Nephron progenitor cell (in vitro differentiated cells): ENCODE measurements around the gene NDUFC2.

Source experiments
- DNase-seq: peaks from one replicate; pipeline ENCODE4 v3.0.0; 2021
- H3K27ac Mint-ChIP-seq: 2 replicates; pipeline ENCODE4 v1.8.0; 2021; ENCODE audit warnings: mild to moderate bottlenecking, moderate library complexity, mixed read lengths
- H3K27me3 Mint-ChIP-seq: 2 replicates; pipeline ENCODE4 v1.8.0; 2021; ENCODE audit warnings: mild to moderate bottlenecking, low read depth, mixed read lengths; ENCODE audit not compliant: poor library complexity
- H3K36me3 Mint-ChIP-seq: 2 replicates; pipeline ENCODE4 v1.8.0; 2021; ENCODE audit warnings: low read depth, mixed read lengths
- H3K4me1 Mint-ChIP-seq: 2 replicates; pipeline ENCODE4 v1.8.0; 2021; ENCODE audit warnings: mixed read lengths
- H3K4me3 Mint-ChIP-seq: 2 replicates; pipeline ENCODE4 v1.8.0; 2021; ENCODE audit warnings: mild to moderate bottlenecking, moderate library complexity, mixed read lengths
- H3K9me3 Mint-ChIP-seq: 2 replicates; pipeline ENCODE4 v1.8.0; 2021; ENCODE audit warnings: mild to moderate bottlenecking, moderate library complexity, mixed read lengths
- TF ChIP-seq, protein P1 (sequence below): fragments of 200-600 bp; sonication (generic); IDR thresholded peaks from 2 replicates; pipeline ENCODE4 v1.5.0; 2021; ENCODE audit warnings: antibody characterized with exemption

The NDUFC2 gene

DNA sequence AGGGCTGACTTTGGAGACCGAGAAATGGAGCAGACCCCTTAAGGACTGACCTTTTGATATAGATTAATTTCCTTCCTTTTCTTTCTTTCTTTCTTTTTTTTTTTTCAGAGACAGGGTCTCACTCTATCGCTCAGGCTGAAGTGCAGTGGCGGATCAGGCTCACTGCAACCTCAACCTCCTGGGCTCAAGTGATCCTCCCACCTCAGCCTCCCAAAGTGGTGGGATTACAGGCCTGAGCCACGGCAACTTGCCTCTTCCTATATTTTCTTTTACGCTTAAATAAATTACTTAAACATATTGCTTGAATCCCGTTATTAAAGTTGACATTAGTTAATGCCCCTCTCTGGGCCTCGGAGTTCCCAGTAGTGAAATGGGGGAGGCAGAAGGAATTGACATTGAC lies 56.2 kb downstream of the NDUFC2 start:
- Mint-ChIP-seq H3K36me3 (no peaks in the 10 kb centered on the region), H3K27ac (no peak overlapping the region), H3K4me3 (peak overlapping the region; percentile 86), H3K4me1 (peaks cover 51% of the 10 kb centered on the region), H3K27me3 (no peaks in the 10 kb centered on the region), H3K9me3 (no peaks in the 10 kb centered on the region)
- TF ChIP-seq, protein P1, sequence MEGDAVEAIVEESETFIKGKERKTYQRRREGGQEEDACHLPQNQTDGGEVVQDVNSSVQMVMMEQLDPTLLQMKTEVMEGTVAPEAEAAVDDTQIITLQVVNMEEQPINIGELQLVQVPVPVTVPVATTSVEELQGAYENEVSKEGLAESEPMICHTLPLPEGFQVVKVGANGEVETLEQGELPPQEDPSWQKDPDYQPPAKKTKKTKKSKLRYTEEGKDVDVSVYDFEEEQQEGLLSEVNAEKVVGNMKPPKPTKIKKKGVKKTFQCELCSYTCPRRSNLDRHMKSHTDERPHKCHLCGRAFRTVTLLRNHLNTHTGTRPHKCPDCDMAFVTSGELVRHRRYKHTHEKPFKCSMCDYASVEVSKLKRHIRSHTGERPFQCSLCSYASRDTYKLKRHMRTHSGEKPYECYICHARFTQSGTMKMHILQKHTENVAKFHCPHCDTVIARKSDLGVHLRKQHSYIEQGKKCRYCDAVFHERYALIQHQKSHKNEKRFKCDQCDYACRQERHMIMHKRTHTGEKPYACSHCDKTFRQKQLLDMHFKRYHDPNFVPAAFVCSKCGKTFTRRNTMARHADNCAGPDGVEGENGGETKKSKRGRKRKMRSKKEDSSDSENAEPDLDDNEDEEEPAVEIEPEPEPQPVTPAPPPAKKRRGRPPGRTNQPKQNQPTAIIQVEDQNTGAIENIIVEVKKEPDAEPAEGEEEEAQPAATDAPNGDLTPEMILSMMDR, result no peak
- no peak for DNase-seq

DNA sequence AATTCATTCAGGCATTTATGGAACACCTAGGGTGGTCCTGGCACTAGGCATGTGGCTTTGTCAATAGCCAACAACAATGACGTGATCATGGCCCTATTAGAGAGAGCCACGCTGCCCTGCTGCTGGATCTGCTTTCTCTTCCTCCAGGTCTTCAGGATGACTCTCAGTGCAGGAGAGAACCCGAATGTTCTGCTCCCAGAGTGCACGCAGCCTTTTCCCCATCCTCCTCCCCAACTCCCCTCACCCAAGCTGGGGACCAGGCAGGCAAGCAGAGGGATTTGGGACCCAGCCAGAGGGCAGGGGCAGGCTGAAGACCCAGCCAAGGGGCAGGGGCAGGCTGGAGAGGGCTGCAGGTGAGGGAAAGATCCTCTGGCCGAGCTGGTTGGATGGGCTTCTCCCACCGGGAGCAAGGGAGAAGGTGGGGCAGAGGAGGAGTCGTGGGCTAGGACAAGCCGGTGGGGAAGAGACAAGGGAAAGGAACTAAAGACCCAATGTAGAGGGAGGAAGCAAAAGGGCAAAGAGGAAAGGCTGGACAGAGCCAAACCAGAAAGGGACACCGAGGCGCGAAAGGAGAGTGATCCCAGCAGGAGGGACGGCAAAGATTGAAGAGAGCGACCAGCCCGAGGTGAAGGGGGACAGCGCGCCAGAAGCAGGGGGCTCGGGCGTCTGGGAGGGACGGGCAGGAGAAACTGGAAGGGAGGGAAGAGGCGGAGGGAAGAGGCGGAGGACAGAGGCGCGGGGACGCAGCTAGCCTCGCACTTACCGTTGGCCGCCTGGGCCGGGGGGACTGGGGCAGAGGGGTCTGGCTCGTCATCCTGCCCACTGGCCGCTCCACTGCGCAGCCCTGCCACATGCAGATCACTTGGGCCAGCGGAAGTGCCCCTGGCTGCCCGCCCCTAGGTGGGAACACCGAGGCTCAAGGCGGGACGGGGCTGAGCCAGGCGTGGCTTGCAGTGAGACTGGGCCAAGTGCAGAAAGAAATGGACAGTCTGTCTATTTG lies 57.0 kb downstream of the NDUFC2 start, which contains the start of gene KCTD14:
TSS of gene KCTD14 (minus strand) at position 880 of the 1,000 bp plus-strand sequence. CDS start at position 853, 27 bp downstream.
- Mint-ChIP-seq H3K4me1 (peaks cover 52% of the 10 kb centered on the region), H3K4me3 (peak within 1 kb of the TSS; percentile 86), H3K27ac (peak within 1 kb of the TSS; percentile 92), H3K9me3 (no peaks in the 10 kb centered on the region), H3K36me3 (no peaks in the 10 kb centered on the region), H3K27me3 (no peaks in the 10 kb centered on the region)
- DNase-seq, result peak; percentile 58
- TF ChIP-seq, protein P1, result no peak

DNA sequence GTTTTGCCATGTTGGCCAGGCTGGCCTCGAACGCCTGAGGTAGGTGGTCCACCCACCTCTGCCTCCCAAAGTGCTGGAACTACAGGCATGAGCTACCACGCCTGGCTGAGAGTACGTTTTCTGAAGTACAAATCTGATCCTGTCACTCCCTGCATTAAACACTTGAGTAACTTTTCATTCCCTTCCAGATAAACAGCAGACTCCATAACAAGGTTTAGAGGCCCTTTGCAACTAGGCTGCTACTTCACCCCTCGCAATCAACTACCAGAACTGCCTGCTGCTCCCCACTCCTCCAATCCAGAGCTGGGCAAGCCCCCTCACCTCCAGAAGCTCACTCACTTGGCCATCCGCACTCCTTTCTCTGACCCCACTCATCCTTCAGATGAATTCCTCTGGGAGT lies 58.1 kb downstream of the NDUFC2 start:
- H3K9me3 Mint-ChIP-seq, result no peaks in the 10 kb centered on the region
- no peaks in the 10 kb centered on the region for H3K27me3 Mint-ChIP-seq
- peak overlapping the region; percentile 91 for H3K27ac Mint-ChIP-seq
- H3K36me3 Mint-ChIP-seq, result peaks cover 2% of the 10 kb centered on the region
- H3K4me1 Mint-ChIP-seq, result peaks cover 52% of the 10 kb centered on the region
- TF ChIP-seq, protein P1, result no peak
- no peak for DNase-seq
- H3K4me3 Mint-ChIP-seq, result peak overlapping the region; percentile 86

DNA sequence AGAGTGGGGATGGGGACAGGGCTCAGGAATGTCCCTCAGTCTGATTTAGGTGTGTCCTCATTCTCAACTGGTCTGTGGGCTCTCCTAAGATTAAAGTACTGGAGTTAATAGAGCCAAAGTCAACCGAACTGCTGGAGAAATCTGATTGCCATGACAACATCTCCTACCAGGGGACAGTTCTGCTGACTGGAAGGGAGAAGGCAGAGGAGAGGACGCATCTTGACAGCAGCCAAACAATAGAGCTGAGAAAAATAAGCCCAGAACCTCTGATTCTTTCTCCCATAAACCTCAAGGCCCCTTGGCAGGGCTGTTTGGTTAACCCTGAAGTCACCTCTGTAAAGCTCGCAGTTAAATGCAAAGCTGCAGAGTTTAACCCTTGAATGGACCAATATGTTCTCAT lies 59.4 kb downstream of the NDUFC2 start:
- Mint-ChIP-seq H3K27ac (peak overlapping the region; percentile 97), H3K4me3 (peak overlapping the region; percentile 51), H3K27me3 (no peaks in the 10 kb centered on the region), H3K9me3 (no peaks in the 10 kb centered on the region), H3K4me1 (peaks cover 52% of the 10 kb centered on the region), H3K36me3 (peaks cover 15% of the 10 kb centered on the region)
- no peak for DNase-seq
- TF ChIP-seq, protein P1, result no peak

DNA sequence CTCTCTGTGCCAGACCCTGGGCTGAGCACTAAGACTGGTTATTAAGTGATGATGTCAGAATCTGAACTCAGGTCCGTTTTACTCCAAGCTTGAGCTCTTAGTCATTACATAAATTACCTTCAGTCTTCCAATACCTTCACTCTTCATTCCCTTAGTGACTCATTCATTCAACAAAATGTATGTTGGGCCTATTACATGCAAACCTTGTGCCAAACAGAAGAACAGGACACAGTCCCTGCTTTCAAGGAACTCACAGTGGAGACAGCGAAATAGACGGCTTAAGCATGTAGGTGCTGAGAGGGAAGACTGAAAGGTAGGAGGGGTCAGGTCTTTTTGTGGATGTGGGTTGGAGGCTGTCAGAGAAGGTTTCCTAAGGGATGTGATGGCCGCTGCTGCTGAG lies 59.9 kb downstream of the NDUFC2 start:
- Mint-ChIP-seq H3K9me3 (no peaks in the 10 kb centered on the region), H3K4me1 (peaks cover 52% of the 10 kb centered on the region)

More for the DNA sequence above, 59.9 kb downstream of the NDUFC2 start:
- Mint-ChIP-seq H3K36me3 (peaks cover 20% of the 10 kb centered on the region), H3K27me3 (peaks cover 3% of the 10 kb centered on the region), H3K4me3 (peak overlapping the region; percentile 51), H3K27ac (peak overlapping the region; percentile 97)
- TF ChIP-seq, protein P1, result no peak
- no peak for DNase-seq
